Lower leg skin (tissue), 3 donors: ENCODE results near the gene ABRACL.

Source experiments
- POLR2A ChIP-seq, 2 donors: fragments of 450-650 bp; IDR thresholded peaks; one replicate each; pipeline ENCODE4 v1.6.1; 2016 to 2017; ENCODE audit warnings: antibody characterized with exemption in 2 of 2, mild to moderate bottlenecking in 1 of 2, moderate library complexity in 1 of 2
- TF ChIP-seq, protein P1 (sequence below), 3 donors: fragments of 450-650 bp; IDR thresholded peaks; one replicate each; pipeline ENCODE4 v1.5.1; 2016; ENCODE audit warnings: antibody characterized with exemption in 3 of 3, mild to moderate bottlenecking in 3 of 3, moderate library complexity in 2 of 3

DNA sequence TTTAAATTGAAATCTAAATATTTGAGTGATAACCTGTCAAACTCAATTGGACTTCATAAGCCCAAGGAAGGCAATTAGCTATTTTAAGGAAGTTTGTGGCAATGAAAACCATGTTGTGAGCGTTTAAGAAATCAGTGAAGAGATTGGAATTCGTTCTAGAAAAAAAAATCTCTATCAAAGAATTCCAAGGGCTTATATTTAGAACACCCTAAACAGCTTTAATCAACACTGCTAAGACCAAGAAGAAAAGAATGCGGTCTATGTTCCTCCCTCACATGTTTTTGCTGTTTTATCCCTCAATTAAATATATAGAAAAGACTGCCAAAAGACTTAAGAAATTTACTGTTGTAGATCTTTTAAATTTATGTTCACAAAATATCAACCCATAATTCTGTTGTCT is 16.6 kb upstream of the ABRACL start:
- TF ChIP-seq, protein P1, sequence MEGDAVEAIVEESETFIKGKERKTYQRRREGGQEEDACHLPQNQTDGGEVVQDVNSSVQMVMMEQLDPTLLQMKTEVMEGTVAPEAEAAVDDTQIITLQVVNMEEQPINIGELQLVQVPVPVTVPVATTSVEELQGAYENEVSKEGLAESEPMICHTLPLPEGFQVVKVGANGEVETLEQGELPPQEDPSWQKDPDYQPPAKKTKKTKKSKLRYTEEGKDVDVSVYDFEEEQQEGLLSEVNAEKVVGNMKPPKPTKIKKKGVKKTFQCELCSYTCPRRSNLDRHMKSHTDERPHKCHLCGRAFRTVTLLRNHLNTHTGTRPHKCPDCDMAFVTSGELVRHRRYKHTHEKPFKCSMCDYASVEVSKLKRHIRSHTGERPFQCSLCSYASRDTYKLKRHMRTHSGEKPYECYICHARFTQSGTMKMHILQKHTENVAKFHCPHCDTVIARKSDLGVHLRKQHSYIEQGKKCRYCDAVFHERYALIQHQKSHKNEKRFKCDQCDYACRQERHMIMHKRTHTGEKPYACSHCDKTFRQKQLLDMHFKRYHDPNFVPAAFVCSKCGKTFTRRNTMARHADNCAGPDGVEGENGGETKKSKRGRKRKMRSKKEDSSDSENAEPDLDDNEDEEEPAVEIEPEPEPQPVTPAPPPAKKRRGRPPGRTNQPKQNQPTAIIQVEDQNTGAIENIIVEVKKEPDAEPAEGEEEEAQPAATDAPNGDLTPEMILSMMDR (IDR thresholded peaks at IDR 0.05) = no peak
- no peak for TF ChIP-seq POLR2A (IDR thresholded peaks at IDR 0.05)
